WTC11 (cell line): ENCODE data around the gene CCDC80. TPM values are rescaled to one million over a fixed set of nuclear protein-coding genes. Genes with fewer than 3 reads are reported as not detected.

Experiments used
- ATAC-seq: fragments of 200-7000 bp; cut with Tn5 transposase; 2 replicates; pipeline ENCODE4 v1.10.0; 2021; ENCODE audit warnings: mild to moderate bottlenecking, moderate library complexity
- CTCF ChIA-PET: fragments of 300-600 bp; sonication (Branson Sonifier 250); formaldehyde crosslinking; loops from one replicate; lab custom pipeline; 2021; ENCODE audit warnings: antibody characterized with exemption; lab: Charles Lee
- POLR2A ChIA-PET: fragments of 350-600 bp; sonication (Branson Sonifier 250); formaldehyde crosslinking; loops from one replicate; lab custom pipeline; 2021; ENCODE audit warnings: antibody characterized with exemption; lab: Charles Lee
- DNase-seq: peaks from one replicate; pipeline ENCODE4 v3.0.0; 2021; ENCODE audit warnings: low spot score
- H3K27ac Mint-ChIP-seq: 2 replicates; pipeline ENCODE4 v1.8.0; 2021; ENCODE audit warnings: mixed read lengths
- H3K27me3 Mint-ChIP-seq: 2 replicates; pipeline ENCODE4 v1.8.0; 2021; ENCODE audit warnings: low read depth, mild to moderate bottlenecking, moderate library complexity, mixed read lengths
- H3K36me3 Mint-ChIP-seq: 2 replicates; pipeline ENCODE4 v1.8.0; 2021; ENCODE audit warnings: mixed read lengths
- H3K4me1 Mint-ChIP-seq: 2 replicates; pipeline ENCODE4 v1.8.0; 2022; ENCODE audit warnings: mixed read lengths
- H3K4me3 Mint-ChIP-seq: 2 replicates; pipeline ENCODE4 v1.8.0; 2021; ENCODE audit warnings: mild to moderate bottlenecking, moderate library complexity, mixed read lengths
- H3K9me3 Mint-ChIP-seq: 2 replicates; pipeline ENCODE4 v1.8.0; 2021; ENCODE audit warnings: mixed read lengths
- ATF1 ChIP-seq: sonication (generic); formaldehyde crosslinking; IDR thresholded peaks from 2 replicates; pipeline ENCODE4 v1.8.1; 2023; ENCODE audit warnings: mild to moderate bottlenecking, moderate library complexity, missing genetic modification reagents
- ETV6 ChIP-seq: sonication (generic); formaldehyde crosslinking; IDR thresholded peaks from 2 replicates; pipeline ENCODE4 v1.8.1; 2022; ENCODE audit warnings: mild to moderate bottlenecking, missing genetic modification reagents
- FOXJ3 ChIP-seq: sonication (generic); formaldehyde crosslinking; IDR thresholded peaks from 2 replicates; pipeline ENCODE4 v1.9.0; 2021; ENCODE audit warnings: missing genetic modification reagents, mild to moderate bottlenecking, borderline replicate concordance
- GABPB1 ChIP-seq: sonication (generic); formaldehyde crosslinking; IDR thresholded peaks from 2 replicates; pipeline ENCODE4 v1.8.1; 2023; ENCODE audit warnings: mild to moderate bottlenecking, missing genetic modification reagents
- GRHL2 ChIP-seq: fragments of 250-450 bp; sonication (Bioruptor Pico); IDR thresholded peaks from 2 replicates; pipeline ENCODE4 v1.8.0; 2022; ENCODE audit warnings: mild to moderate bottlenecking, moderate library complexity; ENCODE audit not compliant: insufficient replicate concordance, severe bottlenecking
- IRF2 ChIP-seq: sonication (generic); formaldehyde crosslinking; IDR thresholded peaks from 2 replicates; pipeline ENCODE4 v1.8.0; 2022; ENCODE audit warnings: low read depth, missing genetic modification reagents, borderline replicate concordance
- JAZF1 ChIP-seq: fragments of 250-450 bp; sonication (Bioruptor Pico); IDR thresholded peaks from 2 replicates; pipeline ENCODE4 v1.9.0; 2021; ENCODE audit warnings: moderate library complexity, mild to moderate bottlenecking, inconsistent platforms
- NFE2L1 ChIP-seq: sonication (generic); formaldehyde crosslinking; IDR thresholded peaks from 2 replicates; pipeline ENCODE4 v1.8.1; 2023; ENCODE audit warnings: missing genetic modification reagents
- NFYB ChIP-seq: sonication (generic); formaldehyde crosslinking; conservative IDR thresholded peaks from 2 replicates; pipeline ENCODE4 v1.8.0; 2022; ENCODE audit warnings: low read depth, missing genetic modification reagents
- RORB ChIP-seq: fragments of 250-450 bp; sonication (Bioruptor Pico); IDR thresholded peaks from 2 replicates; pipeline ENCODE4 v1.9.0; 2021; ENCODE audit warnings: mild to moderate bottlenecking
- TCF7 ChIP-seq: sonication (generic); formaldehyde crosslinking; IDR thresholded peaks from 2 replicates; pipeline ENCODE4 v1.8.0; 2022; ENCODE audit warnings: mild to moderate bottlenecking, low read depth, missing genetic modification reagents, moderate library complexity
- ZBTB21 ChIP-seq: sonication (generic); formaldehyde crosslinking; IDR thresholded peaks from 2 replicates; pipeline ENCODE4 v1.8.1; 2023; ENCODE audit warnings: mild to moderate bottlenecking, missing genetic modification reagents, borderline replicate concordance
- ZNF416 ChIP-seq: fragments of 250-450 bp; sonication (Bioruptor Pico); IDR thresholded peaks from 2 replicates; pipeline ENCODE4 v1.9.0; 2021; ENCODE audit warnings: mild to moderate bottlenecking, inconsistent platforms
- total RNA-seq: library from RNA; stranded (reverse); gene quantifications from 3 replicates; pipeline ENCODE4 v1.2.3, GENCODE V29; 2021
- TF ChIP-seq, protein P1 (sequence below): sonication (generic); formaldehyde crosslinking; IDR thresholded peaks from 2 replicates; pipeline ENCODE4 v1.8.1; 2023; ENCODE audit warnings: mild to moderate bottlenecking, missing genetic modification reagents
- TF ChIP-seq, protein P2 (sequence below): sonication (generic); formaldehyde crosslinking; IDR thresholded peaks from 2 replicates; pipeline ENCODE4 v1.8.0; 2022; ENCODE audit warnings: missing genetic modification reagents
- TF ChIP-seq, protein P3 (sequence below): fragments of 250-450 bp; sonication (Bioruptor Pico); IDR thresholded peaks from 2 replicates; pipeline ENCODE4 v2.1.2; 2022; ENCODE audit warnings: mild to moderate bottlenecking, moderate library complexity
- TF ChIP-seq, protein P4 (sequence below): fragments of 250-450 bp; sonication (Bioruptor Pico); conservative IDR thresholded peaks from 2 replicates; pipeline ENCODE4 v1.9.0; 2021; ENCODE audit warnings: mild to moderate bottlenecking
- TF ChIP-seq, protein P5 (sequence below): sonication (generic); formaldehyde crosslinking; IDR thresholded peaks from 2 replicates; pipeline ENCODE4 v1.8.1; 2022; ENCODE audit warnings: low read depth, mild to moderate bottlenecking, moderate library complexity, missing genetic modification reagents, borderline replicate concordance
- TF ChIP-seq, protein P6 (sequence below): sonication (generic); formaldehyde crosslinking; IDR thresholded peaks from 2 replicates; pipeline ENCODE4 v1.8.1; 2023; ENCODE audit warnings: mild to moderate bottlenecking, missing genetic modification reagents, moderate library complexity
- TF ChIP-seq, protein P7 (sequence below): sonication (generic); formaldehyde crosslinking; IDR thresholded peaks from 2 replicates; pipeline ENCODE4 v1.8.1; 2022; ENCODE audit warnings: low read depth, missing genetic modification reagents, borderline replicate concordance
- TF ChIP-seq, protein P8 (sequence below): sonication (generic); formaldehyde crosslinking; conservative IDR thresholded peaks from 2 replicates; pipeline ENCODE4 v1.8.1; 2022; ENCODE audit warnings: mild to moderate bottlenecking, missing genetic modification reagents
- TF ChIP-seq, protein P9 (sequence below): sonication (generic); formaldehyde crosslinking; IDR thresholded peaks from 2 replicates; pipeline ENCODE4 v1.8.0; 2023; ENCODE audit warnings: missing genetic modification reagents

Gene CCDC80
- total RNA-seq, 1 experiment from 2014 or later = 10.9 TPM

DNA sequence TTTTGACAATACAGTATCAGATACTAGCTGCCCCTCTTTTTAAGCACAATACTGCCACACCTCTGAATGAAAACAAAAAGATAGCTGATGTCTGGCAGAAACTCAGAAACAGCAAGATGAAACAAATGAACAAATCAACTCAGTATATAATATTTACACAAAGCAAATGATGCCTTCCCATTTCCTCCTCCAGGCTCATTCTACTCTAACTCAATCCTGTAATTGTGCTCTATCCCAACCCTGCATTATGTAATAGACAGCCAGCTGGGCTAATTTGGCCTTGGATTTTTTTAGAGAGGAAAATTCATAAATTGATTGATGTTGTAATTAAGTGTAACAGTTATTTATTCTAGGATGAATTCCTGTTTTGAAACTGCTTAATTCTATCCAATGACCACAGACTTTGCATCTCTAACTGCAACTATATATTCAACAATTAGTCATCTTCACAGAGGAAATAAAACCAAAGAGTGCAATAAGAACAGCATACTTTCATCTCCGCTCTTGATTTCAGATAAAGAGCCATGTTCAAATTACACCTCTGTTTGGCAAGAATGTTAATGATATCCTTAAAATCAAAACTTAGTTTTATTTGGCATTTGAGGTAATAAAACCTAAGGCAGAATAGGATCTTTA lies 85.3 kb downstream of the CCDC80 start:
- POLR2A ChIA-PET = no interaction called here
- no peak for ATAC-seq
- CTCF ChIA-PET = no interaction called here

DNA sequence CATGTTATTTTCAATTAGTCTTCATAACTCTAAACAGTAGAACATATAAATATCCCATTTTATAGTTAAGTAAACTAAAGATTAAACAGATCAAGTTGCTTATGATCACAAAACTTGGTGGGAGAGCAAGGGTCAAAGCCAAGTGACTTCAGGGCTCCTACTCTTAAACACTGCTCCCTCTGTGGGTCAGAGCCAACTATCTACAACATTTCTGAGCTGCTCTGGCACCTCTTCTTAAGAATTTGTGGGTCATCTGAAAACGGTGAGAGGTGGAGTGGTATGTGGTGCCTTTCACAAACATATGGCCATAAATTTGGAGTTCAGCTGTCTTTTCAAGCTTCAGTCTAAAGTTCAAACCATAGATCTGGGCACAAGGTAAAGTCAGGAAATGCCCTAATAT lies 90.1 kb downstream of the CCDC80 start:
- ChIA-PET CTCF (interaction anchor here (0.6 to 1.0 kb wide), 4 partner anchors 107 to 413 kb away, joined by 3 to 4 read pairs (median 4); partner anchors contain the start of gene SLC9C1), POLR2A (no interaction called here)
- Mint-ChIP-seq H3K4me3 (no peak overlapping the region), H3K4me1 (no peaks in the 10 kb centered on the region), H3K9me3 (peaks cover 17% of the 10 kb centered on the region), H3K27me3 (no peaks in the 10 kb centered on the region), H3K27ac (no peak overlapping the region), H3K36me3 (peaks cover 46% of the 10 kb centered on the region)
- DNase-seq (no peak), ATAC-seq (peak; percentile 78)
- TF ChIP-seq GABPB1 (CRISPR knock-in tag) = no peak
- TF ChIP-seq, protein P1, sequence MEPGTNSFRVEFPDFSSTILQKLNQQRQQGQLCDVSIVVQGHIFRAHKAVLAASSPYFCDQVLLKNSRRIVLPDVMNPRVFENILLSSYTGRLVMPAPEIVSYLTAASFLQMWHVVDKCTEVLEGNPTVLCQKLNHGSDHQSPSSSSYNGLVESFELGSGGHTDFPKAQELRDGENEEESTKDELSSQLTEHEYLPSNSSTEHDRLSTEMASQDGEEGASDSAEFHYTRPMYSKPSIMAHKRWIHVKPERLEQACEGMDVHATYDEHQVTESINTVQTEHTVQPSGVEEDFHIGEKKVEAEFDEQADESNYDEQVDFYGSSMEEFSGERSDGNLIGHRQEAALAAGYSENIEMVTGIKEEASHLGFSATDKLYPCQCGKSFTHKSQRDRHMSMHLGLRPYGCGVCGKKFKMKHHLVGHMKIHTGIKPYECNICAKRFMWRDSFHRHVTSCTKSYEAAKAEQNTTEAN (CRISPR knock-in tag) = no peak
- TF ChIP-seq, protein P2, sequence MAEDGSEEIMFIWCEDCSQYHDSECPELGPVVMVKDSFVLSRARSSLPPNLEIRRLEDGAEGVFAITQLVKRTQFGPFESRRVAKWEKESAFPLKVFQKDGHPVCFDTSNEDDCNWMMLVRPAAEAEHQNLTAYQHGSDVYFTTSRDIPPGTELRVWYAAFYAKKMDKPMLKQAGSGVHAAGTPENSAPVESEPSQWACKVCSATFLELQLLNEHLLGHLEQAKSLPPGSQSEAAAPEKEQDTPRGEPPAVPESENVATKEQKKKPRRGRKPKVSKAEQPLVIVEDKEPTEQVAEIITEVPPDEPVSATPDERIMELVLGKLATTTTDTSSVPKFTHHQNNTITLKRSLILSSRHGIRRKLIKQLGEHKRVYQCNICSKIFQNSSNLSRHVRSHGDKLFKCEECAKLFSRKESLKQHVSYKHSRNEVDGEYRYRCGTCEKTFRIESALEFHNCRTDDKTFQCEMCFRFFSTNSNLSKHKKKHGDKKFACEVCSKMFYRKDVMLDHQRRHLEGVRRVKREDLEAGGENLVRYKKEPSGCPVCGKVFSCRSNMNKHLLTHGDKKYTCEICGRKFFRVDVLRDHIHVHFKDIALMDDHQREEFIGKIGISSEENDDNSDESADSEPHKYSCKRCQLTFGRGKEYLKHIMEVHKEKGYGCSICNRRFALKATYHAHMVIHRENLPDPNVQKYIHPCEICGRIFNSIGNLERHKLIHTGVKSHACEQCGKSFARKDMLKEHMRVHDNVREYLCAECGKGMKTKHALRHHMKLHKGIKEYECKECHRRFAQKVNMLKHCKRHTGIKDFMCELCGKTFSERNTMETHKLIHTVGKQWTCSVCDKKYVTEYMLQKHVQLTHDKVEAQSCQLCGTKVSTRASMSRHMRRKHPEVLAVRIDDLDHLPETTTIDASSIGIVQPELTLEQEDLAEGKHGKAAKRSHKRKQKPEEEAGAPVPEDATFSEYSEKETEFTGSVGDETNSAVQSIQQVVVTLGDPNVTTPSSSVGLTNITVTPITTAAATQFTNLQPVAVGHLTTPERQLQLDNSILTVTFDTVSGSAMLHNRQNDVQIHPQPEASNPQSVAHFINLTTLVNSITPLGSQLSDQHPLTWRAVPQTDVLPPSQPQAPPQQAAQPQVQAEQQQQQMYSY (CRISPR knock-in tag) = no peak
- no peak for TF ChIP-seq TCF7 (CRISPR knock-in tag)
- TF ChIP-seq, protein P3, sequence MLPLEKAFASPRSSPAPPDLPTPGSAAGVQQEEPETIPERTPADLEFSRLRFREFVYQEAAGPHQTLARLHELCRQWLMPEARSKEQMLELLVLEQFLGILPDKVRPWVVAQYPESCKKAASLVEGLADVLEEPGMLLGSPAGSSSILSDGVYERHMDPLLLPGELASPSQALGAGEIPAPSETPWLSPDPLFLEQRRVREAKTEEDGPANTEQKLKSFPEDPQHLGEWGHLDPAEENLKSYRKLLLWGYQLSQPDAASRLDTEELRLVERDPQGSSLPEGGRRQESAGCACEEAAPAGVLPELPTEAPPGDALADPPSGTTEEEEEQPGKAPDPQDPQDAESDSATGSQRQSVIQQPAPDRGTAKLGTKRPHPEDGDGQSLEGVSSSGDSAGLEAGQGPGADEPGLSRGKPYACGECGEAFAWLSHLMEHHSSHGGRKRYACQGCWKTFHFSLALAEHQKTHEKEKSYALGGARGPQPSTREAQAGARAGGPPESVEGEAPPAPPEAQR (CRISPR knock-in tag) = no peak
- no peak for TF ChIP-seq NFYB
- no peak for TF ChIP-seq ATF1 (CRISPR knock-in tag)
- TF ChIP-seq, protein P4, sequence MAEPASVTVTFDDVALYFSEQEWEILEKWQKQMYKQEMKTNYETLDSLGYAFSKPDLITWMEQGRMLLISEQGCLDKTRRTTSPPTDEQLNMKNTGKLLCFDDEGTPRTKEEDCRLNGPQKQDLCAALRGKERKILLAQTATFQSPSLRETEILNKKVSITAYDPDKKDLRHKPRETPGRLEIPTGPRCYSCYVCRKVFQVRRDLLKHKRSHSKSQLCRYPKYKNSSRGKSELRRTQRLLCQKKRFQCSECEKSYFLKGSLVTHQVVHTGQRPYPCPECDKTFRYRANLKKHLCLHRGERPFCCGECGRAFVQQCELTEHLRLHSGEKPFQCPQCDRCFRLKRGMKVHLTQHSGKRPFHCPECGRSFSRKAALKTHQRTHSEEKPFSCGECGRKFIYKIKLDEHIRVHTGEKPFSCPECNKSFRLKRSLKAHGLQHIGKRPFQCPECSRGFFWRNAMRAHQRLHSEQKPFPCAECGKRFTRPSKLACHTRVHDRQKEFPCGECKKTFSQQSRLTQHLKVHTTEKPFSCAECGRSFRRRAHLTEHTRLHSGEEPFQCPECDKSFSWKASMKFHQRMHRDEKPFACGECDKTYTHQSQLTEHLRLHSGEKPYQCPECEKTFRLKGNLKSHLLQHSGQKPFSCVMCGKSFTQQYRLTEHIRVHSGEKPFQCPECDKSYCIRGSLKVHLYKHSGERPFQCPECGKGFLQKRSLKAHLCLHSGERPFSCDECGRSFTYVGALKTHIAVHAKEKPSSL = no peak
- TF ChIP-seq, protein P5, sequence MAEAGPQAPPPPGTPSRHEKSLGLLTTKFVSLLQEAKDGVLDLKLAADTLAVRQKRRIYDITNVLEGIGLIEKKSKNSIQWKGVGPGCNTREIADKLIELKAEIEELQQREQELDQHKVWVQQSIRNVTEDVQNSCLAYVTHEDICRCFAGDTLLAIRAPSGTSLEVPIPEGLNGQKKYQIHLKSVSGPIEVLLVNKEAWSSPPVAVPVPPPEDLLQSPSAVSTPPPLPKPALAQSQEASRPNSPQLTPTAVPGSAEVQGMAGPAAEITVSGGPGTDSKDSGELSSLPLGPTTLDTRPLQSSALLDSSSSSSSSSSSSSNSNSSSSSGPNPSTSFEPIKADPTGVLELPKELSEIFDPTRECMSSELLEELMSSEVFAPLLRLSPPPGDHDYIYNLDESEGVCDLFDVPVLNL (CRISPR knock-in tag) = no peak
- no peak for TF ChIP-seq ZBTB21 (CRISPR knock-in tag)
- TF ChIP-seq IRF2 (CRISPR knock-in tag) = no peak

More for the DNA sequence above, 85.3 kb downstream of the CCDC80 start:
- Mint-ChIP-seq H3K4me3 (no peak overlapping the region), H3K27ac (no peak overlapping the region), H3K36me3 (peaks cover 48% of the 10 kb centered on the region)
- TF ChIP-seq, protein P6, sequence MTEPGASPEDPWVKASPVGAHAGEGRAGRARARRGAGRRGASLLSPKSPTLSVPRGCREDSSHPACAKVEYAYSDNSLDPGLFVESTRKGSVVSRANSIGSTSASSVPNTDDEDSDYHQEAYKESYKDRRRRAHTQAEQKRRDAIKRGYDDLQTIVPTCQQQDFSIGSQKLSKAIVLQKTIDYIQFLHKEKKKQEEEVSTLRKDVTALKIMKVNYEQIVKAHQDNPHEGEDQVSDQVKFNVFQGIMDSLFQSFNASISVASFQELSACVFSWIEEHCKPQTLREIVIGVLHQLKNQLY = no peak
- TF ChIP-seq, protein P7, sequence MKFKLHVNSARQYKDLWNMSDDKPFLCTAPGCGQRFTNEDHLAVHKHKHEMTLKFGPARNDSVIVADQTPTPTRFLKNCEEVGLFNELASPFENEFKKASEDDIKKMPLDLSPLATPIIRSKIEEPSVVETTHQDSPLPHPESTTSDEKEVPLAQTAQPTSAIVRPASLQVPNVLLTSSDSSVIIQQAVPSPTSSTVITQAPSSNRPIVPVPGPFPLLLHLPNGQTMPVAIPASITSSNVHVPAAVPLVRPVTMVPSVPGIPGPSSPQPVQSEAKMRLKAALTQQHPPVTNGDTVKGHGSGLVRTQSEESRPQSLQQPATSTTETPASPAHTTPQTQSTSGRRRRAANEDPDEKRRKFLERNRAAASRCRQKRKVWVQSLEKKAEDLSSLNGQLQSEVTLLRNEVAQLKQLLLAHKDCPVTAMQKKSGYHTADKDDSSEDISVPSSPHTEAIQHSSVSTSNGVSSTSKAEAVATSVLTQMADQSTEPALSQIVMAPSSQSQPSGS (CRISPR knock-in tag) = no peak
- TF ChIP-seq, protein P8, sequence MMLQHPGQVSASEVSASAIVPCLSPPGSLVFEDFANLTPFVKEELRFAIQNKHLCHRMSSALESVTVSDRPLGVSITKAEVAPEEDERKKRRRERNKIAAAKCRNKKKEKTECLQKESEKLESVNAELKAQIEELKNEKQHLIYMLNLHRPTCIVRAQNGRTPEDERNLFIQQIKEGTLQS (CRISPR knock-in tag) = no peak
- TF ChIP-seq, protein P9, sequence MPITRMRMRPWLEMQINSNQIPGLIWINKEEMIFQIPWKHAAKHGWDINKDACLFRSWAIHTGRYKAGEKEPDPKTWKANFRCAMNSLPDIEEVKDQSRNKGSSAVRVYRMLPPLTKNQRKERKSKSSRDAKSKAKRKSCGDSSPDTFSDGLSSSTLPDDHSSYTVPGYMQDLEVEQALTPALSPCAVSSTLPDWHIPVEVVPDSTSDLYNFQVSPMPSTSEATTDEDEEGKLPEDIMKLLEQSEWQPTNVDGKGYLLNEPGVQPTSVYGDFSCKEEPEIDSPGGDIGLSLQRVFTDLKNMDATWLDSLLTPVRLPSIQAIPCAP = no peak
- TF ChIP-seq ETV6 (CRISPR knock-in tag) (no peak), GRHL2 (no peak), IRF2 (CRISPR knock-in tag) (no peak), JAZF1 (CRISPR knock-in tag) (no peak), NFE2L1 (CRISPR knock-in tag) (no peak), ATF1 (CRISPR knock-in tag) (no peak), ZBTB21 (CRISPR knock-in tag) (no peak), ZNF416 (no peak), FOXJ3 (CRISPR knock-in tag) (no peak), RORB (CRISPR knock-in tag) (no peak)
- TF ChIP-seq, all 79 proteins: peak for 0
- no peaks in the 10 kb centered on the region for H3K27me3 Mint-ChIP-seq
- no peak for DNase-seq
- H3K9me3 Mint-ChIP-seq = peaks cover 26% of the 10 kb centered on the region
- peaks cover 14% of the 10 kb centered on the region for H3K4me1 Mint-ChIP-seq
